Spleen (tissue), 11 donors: ENCODE results near the gene SORL1. TPM values are rescaled to one million over a fixed set of nuclear protein-coding genes. Genes with fewer than 3 reads are reported as not detected.

Source experiments
- DNase-seq: peaks from one replicate; pipeline ENCODE4 v3.0.0-alpha.2; 2020
- H3K27ac ChIP-seq, 8 donors: fragments of 200-600 bp; sonication (generic) in 7 of 8; 1 replicate in 4 of 8; 2 replicates in 4 of 8; pipeline versions ENCODE4 v1.5.0 to v1.8.0; 2016 to 2021; ENCODE audit warnings: inconsistent platforms in 4 of 8, mild to moderate bottlenecking in 4 of 8, moderate library complexity in 1 of 8
- H3K27me3 ChIP-seq, 7 donors: fragments of 200-600 bp; sonication (generic) in 6 of 7; replicated peaks in 1 of 7; 1 replicate in 4 of 7; 2 replicates in 3 of 7; pipeline versions ENCODE4 v1.5.0 to v1.8.0; 2016 to 2021; ENCODE audit warnings: inconsistent platforms in 3 of 7, mild to moderate bottlenecking in 1 of 7
- H3K36me3 ChIP-seq, 6 donors: fragments of 200-600 bp; sonication (generic) in 5 of 6; 1 replicate in 4 of 6; 2 replicates in 2 of 6; pipeline versions ENCODE4 v1.5.0 to v1.8.0; 2016 to 2021; ENCODE audit warnings: inconsistent platforms in 2 of 6
- H3K4me1 ChIP-seq, 6 donors: fragments of 200-600 bp; sonication (generic) in 5 of 6; 1 replicate in 3 of 6; 2 replicates in 3 of 6; pipeline versions ENCODE4 v1.5.0 to v1.8.0; 2016 to 2021; ENCODE audit warnings: inconsistent platforms in 3 of 6
- H3K4me3 ChIP-seq, 8 donors: fragments of 200-600 bp; sonication (generic) in 7 of 8; 1 replicate in 4 of 8; 2 replicates in 4 of 8; pipeline versions ENCODE4 v1.5.0 to v1.8.0; 2016 to 2021; ENCODE audit warnings: inconsistent platforms in 4 of 8, mild to moderate bottlenecking in 4 of 8, moderate library complexity in 2 of 8
- H3K9me3 ChIP-seq, 8 donors: fragments of 200-600 bp; sonication (generic) in 7 of 8; 1 replicate in 4 of 8; 2 replicates in 4 of 8; pipeline versions ENCODE4 v1.5.0 to v1.8.0; 2016 to 2021; ENCODE audit warnings: inconsistent platforms in 4 of 8
- CTCF ChIP-seq, 11 experiments: fragments of 200-600 bp in 7 of 11; fragments of 450-650 bp in 4 of 11; sonication (generic) in 4 of 11; IDR thresholded peaks in 8 of 11; conservative IDR thresholded peaks in 3 of 11; 1 replicate in 7 of 11; 2 replicates in 4 of 11; pipeline versions ENCODE4 v1.4.0 to v1.8.0; 2016 to 2021; ENCODE audit warnings: antibody characterized with exemption in 11 of 11, inconsistent platforms in 4 of 11, mild to moderate bottlenecking in 1 of 11
- POLR2A ChIP-seq, 3 donors: fragments of 450-650 bp; IDR thresholded peaks; one replicate each; pipeline ENCODE4 v1.5.1; 2017; ENCODE audit warnings: antibody characterized with exemption in 3 of 3, mild to moderate bottlenecking in 1 of 3
- POLR2AphosphoS5 ChIP-seq, 3 donors: sonication (generic); formaldehyde crosslinking; IDR thresholded peaks; one replicate each; pipeline ENCODE4 v1.5.1; 2017; ENCODE audit warnings: antibody characterized with exemption in 3 of 3
- WGBS, 5 donors: extraction: QIAGEN DNeasy Blood & Tissue Kit in 3 of 5; methylation state at CpG; one replicate each; pipeline versions ENCODE4 v1.1.5 to v1.1.7; 2013 to 2018; 5-methylcytosine and 5-hydroxymethylcytosine counted together
- intact Hi-C: fragments of 100-400 bp; cut with DNase I; formaldehyde crosslinking; loops from one replicate; pipeline ENCODE4 v1.15.0; 2023; ENCODE audit warnings: low total_unique reads
- polyA plus RNA-seq, 3 donors: library from polyadenylated mRNA; stranded (reverse); fragments of 200-250 nt; gene quantifications; one replicate each; pipeline ENCODE4 v1.2.1, GENCODE V29; 2013
- total RNA-seq, 7 donors: library from RNA; depleted of rRNA in 3 of 7; stranded (reverse); fragments of >200 nt in 3 of 7; fragmentation: NEBNext Ultra II Directional in 4 of 7; extraction: Animal tissue kit (Norgen Biotek cat#: 25700) in 4 of 7; gene quantifications; one replicate each; pipeline versions ENCODE4 v1.1.0 to v1.2.1, GENCODE V29; 2016 to 2021
- donor health status: healthy with polysubstance abuse.
- donor health status: DM: no; HTN: no; CAD: no; lungs with moderate emphysema.
- donor health status: DM: no; HTN: no; CAD: no.
- donor health status: Bipolar disorder and iron deficiency.
- donor health status: healthy.
- donor health status: DM: no; HTN: no; CAD: no.
- donor health status: DM: yes; HTN: yes; CAD: no.

SORL1 gene
- total and polyA plus RNA-seq, 10 donors: 3.8 to 328 (median 148) TPM

DNA sequence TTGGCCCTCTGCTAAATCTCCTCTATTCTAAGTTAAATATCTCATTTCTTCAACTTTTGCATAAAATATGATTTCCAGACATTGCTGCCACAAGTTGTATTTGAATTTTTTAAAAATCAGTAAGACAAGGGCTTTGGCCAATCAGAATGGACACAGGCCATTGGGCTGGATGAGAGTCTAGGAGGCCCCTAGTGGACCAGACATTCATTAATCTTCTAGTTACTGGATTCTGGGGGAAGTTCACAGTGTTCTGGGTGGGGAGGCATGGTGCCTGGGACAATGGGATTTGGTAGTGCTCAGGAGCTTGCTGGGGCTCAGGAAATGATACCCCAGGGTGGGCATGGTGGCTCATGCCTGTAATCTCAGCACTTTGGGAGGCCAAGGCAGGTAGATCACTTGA is 12.4 kb upstream of the SORL1 start:
- no peak overlapping the region for H3K4me3 ChIP-seq
- no peak for DNase-seq
- TF ChIP-seq POLR2AphosphoS5 (IDR thresholded peaks at IDR 0.05) (no peak), CTCF (IDR thresholded peaks at IDR 0.05 in 8 of 11, conservative IDR thresholded peaks at IDR 0.05 in 3 of 11) (no peak), POLR2A (IDR thresholded peaks at IDR 0.05) (no peak)
- H3K27ac ChIP-seq: peak overlapping the region in 1 of 8 donors; percentile 90
- H3K27me3 ChIP-seq: no peaks in the 10 kb centered on the region
- H3K36me3 ChIP-seq: no peaks in the 10 kb centered on the region
- peaks cover 0 to 45% (median 18%) of the 10 kb centered on the region in 6 donors for H3K4me1 ChIP-seq
- H3K9me3 ChIP-seq: no peaks in the 10 kb centered on the region
- intact Hi-C loops: no loop called here

DNA sequence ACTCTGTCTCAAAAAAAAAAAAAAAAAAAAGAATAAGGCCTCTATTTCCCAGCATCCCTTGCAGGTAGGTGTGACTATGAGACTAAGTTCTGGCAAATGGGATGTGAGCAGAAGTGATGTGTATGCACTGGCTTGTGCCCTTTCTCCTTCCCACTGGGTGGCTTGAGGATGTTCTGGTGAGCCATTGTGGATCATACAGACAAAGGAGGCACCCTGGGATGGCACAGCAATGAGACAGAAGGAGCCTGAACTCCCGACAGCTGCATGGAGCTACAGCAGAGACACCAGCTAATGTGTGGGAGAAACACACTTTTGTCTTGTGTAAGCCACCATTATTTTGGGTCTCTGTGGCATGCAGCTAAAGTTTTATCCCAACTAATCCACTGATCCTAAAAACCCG is 10.6 kb upstream of the SORL1 start:
- intact Hi-C loops: no loop called here
- Histone ChIP-seq H3K36me3 (no peaks in the 10 kb centered on the region), H3K4me3 (no peak overlapping the region), H3K27me3 (no peaks in the 10 kb centered on the region), H3K4me1 (peaks cover 0 to 45% (median 21%) of the 10 kb centered on the region in 6 donors), H3K9me3 (no peaks in the 10 kb centered on the region), H3K27ac (no peak overlapping the region)
- no peak for TF ChIP-seq POLR2AphosphoS5 (IDR thresholded peaks at IDR 0.05)
- no peak for TF ChIP-seq POLR2A (IDR thresholded peaks at IDR 0.05)
- no peak for TF ChIP-seq CTCF (IDR thresholded peaks at IDR 0.05 in 8 of 11, conservative IDR thresholded peaks at IDR 0.05 in 3 of 11)
- no peak for DNase-seq
- 91 to 95% (median 93%) methylated on average over 2 of the region's 2 CpGs for WGBS, 5 donors

GRCh38 chr11:121443688-121444275 is 8.3 kb upstream of the SORL1 start:
- Histone ChIP-seq H3K36me3 (no peaks in the 10 kb centered on the region), H3K27me3 (no peaks in the 10 kb centered on the region), H3K4me3 (no peak overlapping the region), H3K4me1 (peaks cover 8 to 45% (median 26%) of the 10 kb centered on the region in 6 donors), H3K27ac (no peak overlapping the region), H3K9me3 (no peaks in the 10 kb centered on the region)
- no peak for TF ChIP-seq POLR2A (IDR thresholded peaks at IDR 0.05)
- no peak for TF ChIP-seq CTCF (IDR thresholded peaks at IDR 0.05 in 8 of 11, conservative IDR thresholded peaks at IDR 0.05 in 3 of 11)
- no peak for DNase-seq
- 84 to 97% (median 93%) methylated on average over 4 of the region's 4 CpGs for WGBS, 5 donors
- intact Hi-C loops: no loop called here

GRCh38 chr11:121444526-121444925 is 7.6 kb upstream of the SORL1 start:
- peaks cover 11 to 50% (median 33%) of the 10 kb centered on the region in 6 donors for H3K4me1 ChIP-seq
- no peak overlapping the region for H3K4me3 ChIP-seq
- H3K9me3 ChIP-seq: no peaks in the 10 kb centered on the region
- TF ChIP-seq POLR2A (IDR thresholded peaks at IDR 0.05): no peak
- TF ChIP-seq CTCF (IDR thresholded peaks at IDR 0.05 in 8 of 11, conservative IDR thresholded peaks at IDR 0.05 in 3 of 11): no peak
- no peak for TF ChIP-seq POLR2AphosphoS5 (IDR thresholded peaks at IDR 0.05)
- 72 to 83% (median 78%) methylated on average over 3 of the region's 3 CpGs for WGBS, 5 donors
- H3K36me3 ChIP-seq: no peaks in the 10 kb centered on the region
- H3K27me3 ChIP-seq: no peaks in the 10 kb centered on the region
- intact Hi-C loops: no loop called here
- H3K27ac ChIP-seq: no peak overlapping the region
- DNase-seq: no peak
